Measurements from ENCODE around the gene IRF3.
"Not testable (repeated sequence)": the region's sequence is repeated elsewhere in the genome, so short reads cannot be mapped to it uniquely, and the experiment has no call there.

The IRF3 gene

DNA sequence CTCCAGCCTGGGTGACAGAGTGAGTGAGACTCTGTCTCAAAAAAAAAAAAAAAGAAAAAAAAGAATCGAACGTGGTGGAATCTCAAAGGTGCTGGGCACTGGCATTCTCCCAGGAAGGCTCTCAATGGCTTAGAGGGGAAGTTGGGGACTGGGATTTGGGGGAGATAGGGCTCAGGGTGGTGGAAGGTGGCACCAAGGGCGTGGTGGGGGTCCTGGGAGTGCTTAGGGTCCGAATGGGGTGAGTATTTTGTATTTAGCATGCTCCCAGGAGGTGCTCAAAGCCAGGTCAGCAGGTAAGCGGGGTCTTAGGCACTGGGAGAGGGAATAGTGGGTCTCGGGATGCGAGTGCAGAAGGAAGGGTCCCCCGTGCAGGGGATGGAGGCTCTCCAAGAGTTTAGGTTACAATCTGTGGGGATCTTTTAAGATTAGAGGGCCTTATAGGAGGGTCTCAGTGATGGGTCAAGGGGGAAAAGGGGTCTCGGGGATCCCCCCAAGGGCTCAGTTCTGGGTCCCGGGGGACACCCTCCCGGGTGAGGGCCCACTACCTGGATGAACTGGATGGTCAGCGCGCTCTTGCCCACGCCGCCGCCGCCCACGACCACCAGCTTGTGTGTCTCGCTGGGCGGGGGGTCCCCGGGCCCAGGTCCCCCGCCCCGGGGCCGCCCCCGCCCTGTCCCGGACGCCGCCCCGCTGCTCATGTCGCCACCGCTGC, 26.1 kb downstream of the IRF3 start:
- no peak for DNase-seq (ENCODE audit: low read depth)
- H3K4me3 ChIP-seq (ENCODE audit: low read length) = peak overlapping the region; percentile 63
- TF ChIP-seq, protein P1, sequence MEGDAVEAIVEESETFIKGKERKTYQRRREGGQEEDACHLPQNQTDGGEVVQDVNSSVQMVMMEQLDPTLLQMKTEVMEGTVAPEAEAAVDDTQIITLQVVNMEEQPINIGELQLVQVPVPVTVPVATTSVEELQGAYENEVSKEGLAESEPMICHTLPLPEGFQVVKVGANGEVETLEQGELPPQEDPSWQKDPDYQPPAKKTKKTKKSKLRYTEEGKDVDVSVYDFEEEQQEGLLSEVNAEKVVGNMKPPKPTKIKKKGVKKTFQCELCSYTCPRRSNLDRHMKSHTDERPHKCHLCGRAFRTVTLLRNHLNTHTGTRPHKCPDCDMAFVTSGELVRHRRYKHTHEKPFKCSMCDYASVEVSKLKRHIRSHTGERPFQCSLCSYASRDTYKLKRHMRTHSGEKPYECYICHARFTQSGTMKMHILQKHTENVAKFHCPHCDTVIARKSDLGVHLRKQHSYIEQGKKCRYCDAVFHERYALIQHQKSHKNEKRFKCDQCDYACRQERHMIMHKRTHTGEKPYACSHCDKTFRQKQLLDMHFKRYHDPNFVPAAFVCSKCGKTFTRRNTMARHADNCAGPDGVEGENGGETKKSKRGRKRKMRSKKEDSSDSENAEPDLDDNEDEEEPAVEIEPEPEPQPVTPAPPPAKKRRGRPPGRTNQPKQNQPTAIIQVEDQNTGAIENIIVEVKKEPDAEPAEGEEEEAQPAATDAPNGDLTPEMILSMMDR (IDR thresholded peaks at IDR 0.05; ENCODE audit: insufficient read depth, low read depth, low read length, missing control alignments) = no peak

DNA sequence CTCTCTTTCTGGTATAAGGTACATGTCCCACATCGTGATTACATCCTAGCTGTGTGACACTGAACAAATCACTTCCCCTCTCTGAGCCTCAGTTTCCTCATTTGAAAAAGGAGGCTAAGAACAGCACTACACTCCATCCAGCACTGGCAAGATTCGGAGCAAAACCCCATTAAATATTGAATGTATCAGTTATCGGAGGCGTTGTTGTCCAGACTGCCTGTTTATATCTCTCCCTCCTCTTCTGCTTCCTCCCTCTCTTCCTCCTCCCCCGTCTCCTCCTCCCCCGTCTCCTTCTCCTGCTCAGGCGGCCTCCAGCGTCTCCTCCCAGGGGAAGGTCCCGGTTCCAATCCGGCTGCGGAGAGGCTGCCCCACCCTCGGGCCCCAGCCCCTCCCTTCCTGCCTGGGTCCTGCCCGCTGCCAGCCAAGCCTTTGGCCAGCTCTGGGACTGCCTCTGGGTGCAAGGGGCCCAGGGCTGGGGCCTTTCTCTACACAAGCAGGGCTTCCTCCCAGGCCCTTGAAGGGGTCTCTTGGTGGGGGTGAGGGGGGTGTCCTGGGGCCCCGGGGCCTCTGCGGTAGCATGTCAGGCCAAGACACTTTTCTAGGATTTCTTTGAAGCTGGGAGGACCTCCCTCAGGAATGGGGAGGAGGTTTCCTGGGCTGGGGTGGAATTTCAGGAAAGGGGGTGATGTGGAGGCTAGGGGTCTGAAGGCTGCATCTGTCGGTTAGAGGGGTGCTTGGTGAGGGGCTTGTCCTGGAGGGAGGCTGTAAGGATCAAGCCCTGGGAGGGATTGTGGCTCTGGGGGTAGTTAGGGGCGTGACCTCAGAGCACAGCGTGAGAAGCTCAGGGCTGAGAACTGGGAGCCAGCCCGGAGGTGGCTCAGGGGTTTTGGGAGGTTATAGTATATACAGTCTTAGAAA, 27.6 kb downstream of the IRF3 start:
- TF ChIP-seq, protein P1 (IDR thresholded peaks at IDR 0.05; ENCODE audit: insufficient read depth, low read depth, low read length, missing control alignments) = no peak
- DNase-seq (ENCODE audit: low read depth) = peak; percentile 87
- H3K4me3 ChIP-seq (ENCODE audit: low read length) = peak overlapping the region; percentile 41

DNA sequence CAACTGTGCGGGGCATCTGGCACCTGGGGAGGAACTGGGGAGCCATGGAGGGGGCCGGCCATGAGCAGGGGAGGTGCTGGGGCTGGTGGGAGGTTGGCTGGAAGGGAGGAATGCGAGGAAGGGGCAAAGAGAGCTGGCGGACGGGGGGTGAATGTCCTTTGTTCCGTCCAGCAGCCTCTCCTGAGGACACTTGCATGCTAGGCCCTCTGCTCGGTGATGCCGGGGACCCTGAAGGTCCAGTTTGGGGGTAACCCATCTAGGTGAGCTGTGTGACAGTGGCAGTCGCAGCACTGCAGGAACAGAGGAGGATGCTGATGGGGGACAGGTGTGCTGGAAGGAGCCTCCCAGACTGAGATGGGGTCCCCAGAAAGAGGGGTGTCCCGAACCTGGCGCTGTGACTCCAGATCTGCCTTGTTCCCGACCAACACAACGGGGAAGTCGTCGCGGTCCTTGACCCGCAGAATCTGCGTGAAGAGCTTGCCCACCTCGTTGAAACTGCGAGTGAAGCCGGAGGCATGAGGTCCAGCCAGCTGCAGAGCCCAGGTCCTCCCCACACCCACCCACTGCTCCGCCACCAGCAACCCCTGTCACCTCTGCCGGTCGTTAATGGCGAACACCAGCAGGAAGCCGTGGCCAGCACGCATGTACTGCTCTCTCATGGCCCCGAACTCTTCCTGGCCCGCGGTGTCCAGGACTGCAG, 29.3 kb downstream of the IRF3 start:
- TF ChIP-seq, protein P1 (IDR thresholded peaks at IDR 0.05; ENCODE audit: insufficient read depth, low read depth, low read length, missing control alignments) = peak; percentile 1
- H3K4me3 ChIP-seq (ENCODE audit: low read length) = no peak overlapping the region
- no peak for DNase-seq (ENCODE audit: low read depth)

DNA sequence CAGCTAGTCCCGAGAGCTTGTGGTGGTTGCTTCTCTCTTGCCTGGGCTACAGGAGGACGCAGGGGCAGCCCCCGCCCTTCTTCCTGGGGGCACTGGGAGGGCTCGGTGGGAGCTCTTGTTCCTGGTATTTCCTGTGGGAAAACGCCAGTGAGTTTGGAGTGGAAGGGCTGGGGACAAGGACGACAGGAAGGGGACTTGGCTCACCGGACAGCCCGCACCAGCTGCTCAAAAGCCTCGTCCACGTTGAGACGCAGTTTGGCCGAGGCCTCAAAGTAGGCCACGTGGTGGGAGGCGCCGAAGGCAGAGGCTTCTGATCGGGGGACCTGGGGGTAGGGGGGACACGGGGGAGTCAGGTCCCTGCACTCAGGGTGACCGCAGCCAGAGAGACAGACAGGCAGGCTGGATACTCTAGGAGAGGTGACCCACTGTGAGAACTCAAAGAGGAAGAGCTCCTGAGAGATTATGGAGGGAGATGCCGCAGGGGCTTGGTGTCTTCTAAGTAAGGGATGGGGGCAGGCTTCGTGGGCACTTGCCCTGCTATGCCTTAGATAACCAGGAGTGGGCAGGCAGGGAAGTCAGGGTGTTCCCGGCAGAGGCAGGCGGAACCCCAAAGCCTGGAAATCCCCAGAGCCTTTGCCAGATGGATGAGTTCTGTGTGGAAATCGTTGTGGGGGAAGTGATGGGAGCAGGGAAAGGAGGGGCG, 30.0 kb downstream of the IRF3 start:
- no peak for DNase-seq (ENCODE audit: low read depth)
- no peak overlapping the region for H3K4me3 ChIP-seq (ENCODE audit: low read length)
- TF ChIP-seq, protein P1 (IDR thresholded peaks at IDR 0.05; ENCODE audit: insufficient read depth, low read depth, low read length, missing control alignments) = peak; percentile 12

DNA sequence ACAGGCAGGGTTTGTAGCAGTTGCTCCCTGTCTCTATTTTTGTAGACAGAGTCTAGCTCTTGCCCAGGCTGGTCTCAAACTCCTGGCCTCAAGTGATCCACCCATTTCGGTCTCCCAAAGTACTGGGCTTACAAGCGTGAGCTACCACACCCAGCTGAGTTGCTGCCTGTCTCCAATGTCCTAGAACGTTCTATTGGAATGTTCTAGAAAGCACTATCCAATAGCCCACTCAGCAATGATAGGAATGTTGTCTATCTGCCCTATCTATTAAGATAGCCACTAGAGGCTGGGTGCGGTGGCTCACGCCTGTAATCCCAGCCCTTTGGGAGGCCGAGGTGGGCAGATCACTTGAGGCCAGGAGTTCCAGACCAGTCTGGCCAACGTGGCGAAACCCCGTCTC, 32.4 kb downstream of the IRF3 start:
- not testable (repeated sequence) for DNase-seq (ENCODE audit: low read depth); H3K4me3 ChIP-seq (ENCODE audit: low read length)

DNA sequence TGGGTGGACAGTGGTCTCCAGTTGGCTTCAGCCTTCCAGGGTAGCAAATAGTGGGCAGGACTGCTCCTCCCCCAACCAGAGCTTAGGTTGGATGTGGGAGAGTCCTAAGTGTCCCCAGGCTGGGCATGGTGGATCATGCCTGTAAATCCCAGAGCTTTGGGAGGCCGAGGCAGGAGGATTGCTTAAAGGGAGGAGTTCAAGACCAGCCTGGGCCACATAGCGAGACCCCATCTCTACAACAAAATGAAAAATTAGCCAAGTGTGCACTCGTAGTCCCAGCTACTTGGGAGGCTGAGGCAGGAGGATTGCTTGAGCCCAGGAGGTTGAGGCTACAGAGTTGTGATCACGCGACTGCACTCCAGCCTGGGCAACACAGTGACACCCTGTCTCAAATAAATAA, 33.1 kb downstream of the IRF3 start:
- H3K4me3 ChIP-seq (ENCODE audit: low read length) = no peak overlapping the region
- TF ChIP-seq, protein P1 (IDR thresholded peaks at IDR 0.05; ENCODE audit: insufficient read depth, low read depth, low read length, missing control alignments) = no peak
- no peak for DNase-seq (ENCODE audit: low read depth)

Measured in epithelial cell of esophagus (primary cell).